ENCODE measurements around the gene RAB27A. TPM values are rescaled to one million over a fixed set of nuclear protein-coding genes. Genes with fewer than 3 reads are reported as not detected.
"Not testable (repeated sequence)": the region's sequence is repeated elsewhere in the genome, so short reads cannot be mapped to it uniquely, and the experiment has no call there.

The RAB27A gene
- total and polyA plus RNA-seq, 7 experiments from 2014 or later: 17.1 to 69.9 (median 20.7) TPM

DNA sequence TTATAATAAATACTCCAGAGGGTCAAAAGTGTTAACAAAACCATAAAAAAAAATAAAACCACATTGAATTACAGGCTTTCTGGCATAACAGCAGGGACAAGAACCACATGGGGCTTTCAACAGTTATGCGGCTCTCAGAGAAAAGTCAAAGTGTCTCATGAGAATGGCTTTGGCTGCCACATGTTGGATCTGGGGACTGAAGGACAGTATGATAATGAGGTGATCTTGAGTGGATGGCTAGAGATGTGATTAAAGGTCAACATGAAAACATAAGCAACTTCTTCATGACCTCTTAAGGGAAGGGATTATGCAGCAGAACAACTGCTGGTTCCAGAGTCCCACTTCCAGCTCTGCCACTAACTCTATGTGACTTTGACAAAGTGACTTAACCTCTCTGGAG lies 5.2 kb downstream of the RAB27A start:
- Mint-ChIP-seq H3K9me3 (no peaks in the 10 kb centered on the region), H3K4me1 (peaks cover 42 to 95% (median 91%) of the 10 kb centered on the region in 7 donors), H3K4me3 (peak overlapping the region in 1 of 10 donors; percentile 10), H3K27ac (peak overlapping the region in 6 of 9 donors; percentile 49 to 95 (median 76)), H3K36me3 (peaks cover 0 to 32% (median 0%) of the 10 kb centered on the region in 5 donors), H3K27me3 (no peaks in the 10 kb centered on the region)
- intact Hi-C loops (cut with micrococcal nuclease): loop anchor here in 1 of 2 donors (10.0 kb wide), 1 partner anchor 960 kb away; the partner anchor contains the start of gene RFX7
- DNase-seq (no peak), ATAC-seq (no peak)
- no peaks in the 10 kb centered on the region for H3K27me3 ChIP-seq (ENCODE audit: control insufficient read depth in 2 of 2, insufficient read depth in 2 of 2, low read length in 2 of 2)
- POLR2A ChIA-PET: no interaction called here
- no peaks in the 10 kb centered on the region for H3K9me3 ChIP-seq (ENCODE audit: control insufficient read depth in 2 of 3, low read length in 3 of 3)
- H3K27ac ChIP-seq (ENCODE audit: low read depth, low read length): no peak overlapping the region
- CTCF ChIA-PET: interaction anchor here (1.1 kb wide), 1 partner anchor 17 kb away, joined by 3 read pairs; no protein-coding TSS in a partner anchor
- H3K4me3 ChIP-seq (ENCODE audit: low read length): no peak overlapping the region
- H3K4me1 ChIP-seq (ENCODE audit: control insufficient read depth in 2 of 2, insufficient read depth in 2 of 2, low read length in 2 of 2): peaks cover 35 to 67% of the 10 kb centered on the region in 2 donors
- peaks cover 0 to 3% (median 0%) of the 10 kb centered on the region in 3 experiments for H3K36me3 ChIP-seq (ENCODE audit: control insufficient read depth in 2 of 3, insufficient read depth in 3 of 3, low read length in 3 of 3)

DNA sequence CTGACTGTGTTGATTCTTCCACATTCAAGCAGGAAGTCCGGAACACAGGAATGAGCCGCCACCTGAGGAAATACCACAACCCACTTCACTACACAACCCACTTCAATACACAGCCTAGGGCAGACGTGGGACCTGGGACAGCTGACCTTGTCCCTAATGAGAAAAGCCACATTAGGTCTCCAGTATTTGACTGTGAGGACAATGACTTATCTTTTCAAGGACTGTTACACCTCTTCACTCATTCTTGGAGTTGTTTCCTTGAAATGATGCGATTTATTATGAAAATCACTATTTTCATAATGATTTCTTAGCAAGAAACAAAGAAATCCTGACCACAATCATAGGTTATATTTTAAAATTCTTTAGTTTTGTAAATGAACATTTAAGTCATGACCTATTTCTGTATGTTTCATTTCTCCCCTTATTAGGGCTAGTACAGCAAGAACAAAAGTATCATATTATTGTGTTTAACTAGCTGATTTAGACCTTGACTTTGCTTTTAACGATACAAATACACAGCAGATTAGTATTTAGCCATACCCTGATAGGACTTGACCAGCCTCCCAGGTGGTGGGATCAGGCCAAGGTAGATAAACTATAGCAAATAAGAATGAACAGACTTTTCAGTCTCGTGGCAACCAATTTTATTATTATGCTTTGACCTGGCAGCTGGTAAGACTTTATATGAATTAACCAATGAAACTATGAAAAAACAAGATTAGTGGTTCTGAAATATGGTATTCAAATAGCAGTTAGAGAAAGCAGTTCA lies 6.0 kb downstream of the RAB27A start:
- POLR2A ChIA-PET: interaction anchor here (1.0 to 1.6 kb wide), 2 partner anchors 12 to 35 kb away, joined by 3 to 4 read pairs; no protein-coding TSS in a partner anchor
- Histone ChIP-seq H3K4me1 (ENCODE audit: control insufficient read depth in 2 of 2, insufficient read depth in 2 of 2, low read length in 2 of 2) (peaks cover 38 to 76% of the 10 kb centered on the region in 2 donors), H3K27me3 (ENCODE audit: control insufficient read depth in 2 of 2, insufficient read depth in 2 of 2, low read length in 2 of 2) (no peaks in the 10 kb centered on the region), H3K9me3 (ENCODE audit: control insufficient read depth in 2 of 3, low read length in 3 of 3) (no peaks in the 10 kb centered on the region), H3K36me3 (ENCODE audit: control insufficient read depth in 2 of 3, insufficient read depth in 3 of 3, low read length in 3 of 3) (no peaks in the 10 kb centered on the region), H3K4me3 (ENCODE audit: low read length) (peak overlapping the region; percentile 27), H3K27ac (ENCODE audit: low read depth, low read length) (no peak overlapping the region)
- ATAC-seq (no peak), DNase-seq (no peak)
- H3K27ac Mint-ChIP-seq: peak overlapping the region; percentile 6 to 95 (median 74)
- H3K9me3 Mint-ChIP-seq: no peaks in the 10 kb centered on the region
- intact Hi-C loops (cut with micrococcal nuclease): loop anchor here in 1 of 2 donors (2.0 to 10.0 kb wide), 2 partner anchors 29 to 961 kb away; partner anchors contain the start of gene RFX7
- CTCF ChIA-PET: no interaction called here
- H3K4me3 Mint-ChIP-seq: peak overlapping the region in 1 of 10 donors; percentile 31
- no peaks in the 10 kb centered on the region for H3K27me3 Mint-ChIP-seq
- peaks cover 0 to 32% (median 0%) of the 10 kb centered on the region in 5 donors for H3K36me3 Mint-ChIP-seq
- H3K4me1 Mint-ChIP-seq: peaks cover 46 to 100% (median 96%) of the 10 kb centered on the region in 7 donors

DNA sequence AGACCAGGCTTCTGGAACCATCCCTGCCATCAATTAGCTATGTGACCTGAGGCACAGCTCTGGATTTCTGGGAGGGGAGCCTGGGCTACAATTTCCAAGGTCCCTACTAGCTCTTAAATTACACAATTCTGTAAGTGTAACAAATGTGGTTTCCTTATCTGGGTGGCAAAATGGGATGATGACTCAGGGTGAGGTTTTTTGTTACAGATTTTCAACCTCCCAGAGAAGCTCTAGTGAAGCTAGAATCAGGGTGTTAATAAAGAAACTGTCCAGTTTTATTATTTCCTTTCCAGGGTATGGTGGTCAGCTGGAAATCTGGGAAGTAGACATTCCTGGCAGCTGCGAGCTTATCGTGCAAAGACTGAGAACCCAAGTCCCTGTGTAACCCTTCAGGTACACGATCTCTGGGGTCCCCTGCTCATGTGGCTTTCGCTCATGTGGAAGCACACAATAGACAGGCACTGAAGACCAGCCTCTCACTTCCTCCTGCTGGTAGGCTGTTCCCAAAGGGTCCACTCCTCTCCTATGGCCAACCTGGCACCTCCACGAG lies 7.3 kb downstream of the RAB27A start:
- Histone ChIP-seq H3K27ac (ENCODE audit: low read depth, low read length) (peak overlapping the region; percentile 11), H3K4me3 (ENCODE audit: low read length) (peak overlapping the region; percentile 27), H3K9me3 (ENCODE audit: control insufficient read depth in 2 of 3, low read length in 3 of 3) (no peaks in the 10 kb centered on the region), H3K36me3 (ENCODE audit: control insufficient read depth in 2 of 3, insufficient read depth in 3 of 3, low read length in 3 of 3) (no peaks in the 10 kb centered on the region), H3K27me3 (ENCODE audit: control insufficient read depth in 2 of 2, insufficient read depth in 2 of 2, low read length in 2 of 2) (no peaks in the 10 kb centered on the region), H3K4me1 (ENCODE audit: control insufficient read depth in 2 of 2, insufficient read depth in 2 of 2, low read length in 2 of 2) (peaks cover 37 to 83% of the 10 kb centered on the region in 2 donors)
- no peak for DNase-seq
- Mint-ChIP-seq H3K4me3 (peak overlapping the region in 2 of 10 donors; percentile 12 to 35), H3K9me3 (no peaks in the 10 kb centered on the region), H3K27me3 (no peaks in the 10 kb centered on the region), H3K27ac (peak overlapping the region; percentile 44 to 95 (median 76)), H3K4me1 (peaks cover 47 to 99% (median 93%) of the 10 kb centered on the region in 7 donors), H3K36me3 (peaks cover 0 to 29% (median 0%) of the 10 kb centered on the region in 5 donors)
- intact Hi-C loops (cut with micrococcal nuclease): loop anchor here in 1 of 2 donors (2.0 to 10.0 kb wide), 2 partner anchors 28 to 962 kb away; partner anchors contain the start of gene RFX7
- ChIA-PET POLR2A (interaction anchor here (1.0 to 1.6 kb wide), 4 partner anchors 11 to 34 kb away, joined by 3 to 11 read pairs (median 4); no protein-coding TSS in a partner anchor), CTCF (interaction anchor here (1.4 kb wide), 1 partner anchor 64 kb away, joined by 3 read pairs; no protein-coding TSS in a partner anchor)
- ATAC-seq: peak; percentile 56

DNA sequence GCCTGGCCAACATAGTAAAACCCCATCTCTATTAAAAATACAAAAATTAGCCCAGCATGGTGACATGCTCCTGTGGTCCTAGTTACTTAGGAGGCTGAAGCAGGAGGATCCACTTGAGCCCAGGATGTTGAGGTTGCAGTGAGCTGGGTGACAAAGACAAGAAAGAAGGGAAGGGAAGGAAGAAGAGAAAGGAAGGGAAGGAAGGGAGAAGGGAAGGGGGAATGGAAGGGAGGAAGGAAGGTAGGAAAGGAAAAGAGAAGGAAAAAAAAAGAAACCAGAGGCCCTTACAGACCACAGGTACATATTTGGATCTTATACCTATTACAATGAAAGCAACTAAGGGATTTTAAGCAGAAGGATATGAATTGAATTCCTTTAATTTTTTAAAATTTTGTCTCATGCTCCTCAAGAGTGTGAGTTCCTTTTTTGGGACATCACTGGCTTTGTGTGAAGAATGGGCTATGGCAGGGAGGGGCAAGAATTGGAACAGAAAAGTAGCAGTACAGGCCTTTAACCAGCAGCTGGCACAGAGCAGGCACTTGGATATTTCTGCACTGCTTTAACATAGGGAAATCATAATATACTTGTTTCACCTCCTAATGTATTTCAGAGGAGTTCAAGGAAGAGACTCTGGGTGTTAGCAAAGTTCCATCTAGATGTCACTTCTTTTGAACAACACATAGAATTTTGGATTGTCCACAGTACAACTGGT lies 7.9 kb downstream of the RAB27A start:
- no peaks in the 10 kb centered on the region for H3K27me3 ChIP-seq (ENCODE audit: control insufficient read depth in 2 of 2, insufficient read depth in 2 of 2, low read length in 2 of 2)
- peak overlapping the region; percentile 27 for H3K4me3 ChIP-seq (ENCODE audit: low read length)
- DNase-seq (no peak), ATAC-seq (peak; percentile 33)
- H3K27me3 Mint-ChIP-seq: no peaks in the 10 kb centered on the region
- peak overlapping the region; percentile 44 to 95 (median 83) for H3K27ac Mint-ChIP-seq
- H3K36me3 Mint-ChIP-seq: peaks cover 0 to 28% (median 0%) of the 10 kb centered on the region in 5 donors
- ChIA-PET CTCF (interaction anchor here (1.4 kb wide), 1 partner anchor 63 kb away, joined by 3 read pairs; no protein-coding TSS in a partner anchor), POLR2A (interaction anchor here (1.3 to 1.6 kb wide), 4 partner anchors 10 to 65 kb away, joined by 3 to 11 read pairs (median 4); no protein-coding TSS in a partner anchor)
- H3K4me3 Mint-ChIP-seq: peak overlapping the region in 1 of 10 donors; percentile 34
- H3K27ac ChIP-seq (ENCODE audit: low read depth, low read length): peak overlapping the region; percentile 22
- H3K36me3 ChIP-seq (ENCODE audit: control insufficient read depth in 2 of 3, insufficient read depth in 3 of 3, low read length in 3 of 3): no peaks in the 10 kb centered on the region
- H3K9me3 Mint-ChIP-seq: no peaks in the 10 kb centered on the region
- intact Hi-C loops (cut with micrococcal nuclease): loop anchor here in 1 of 2 donors (2.0 to 10.0 kb wide), 2 partner anchors 27 to 963 kb away; partner anchors contain the start of gene RFX7
- peaks cover 54 to 99% (median 95%) of the 10 kb centered on the region in 7 donors for H3K4me1 Mint-ChIP-seq
- peaks cover 44 to 87% of the 10 kb centered on the region in 2 donors for H3K4me1 ChIP-seq (ENCODE audit: control insufficient read depth in 2 of 2, insufficient read depth in 2 of 2, low read length in 2 of 2)
- H3K9me3 ChIP-seq (ENCODE audit: control insufficient read depth in 2 of 3, low read length in 3 of 3): no peaks in the 10 kb centered on the region

DNA sequence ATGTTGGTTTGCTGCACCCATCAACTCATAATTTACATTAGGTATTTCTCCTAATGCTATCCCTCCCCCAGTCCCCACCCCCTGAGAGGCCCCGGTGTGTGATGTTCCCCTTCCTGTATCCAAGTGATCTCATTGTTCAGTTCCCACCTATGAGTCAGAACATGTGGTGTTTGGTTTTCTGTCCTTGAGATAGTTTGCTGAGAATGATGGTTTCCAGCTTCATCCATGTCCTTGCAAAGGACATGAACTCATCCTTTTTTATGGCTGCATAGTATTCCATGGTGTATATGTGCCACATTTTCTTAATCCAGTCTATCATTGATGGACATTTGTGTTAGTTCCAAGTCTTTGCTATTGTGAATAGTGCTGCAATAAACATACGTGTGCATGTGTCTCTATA lies 9.0 kb downstream of the RAB27A start:
- Mint-ChIP-seq H3K4me1 (peaks cover 46 to 99% (median 91%) of the 10 kb centered on the region in 7 donors), H3K4me3 (peak overlapping the region in 1 of 10 donors; percentile 63), H3K27ac (peak overlapping the region in 7 of 9 donors; percentile 41 to 95 (median 83)), H3K36me3 (peaks cover 0 to 21% (median 0%) of the 10 kb centered on the region in 5 donors)
- not testable (repeated sequence) for H3K27me3 Mint-ChIP-seq; H3K27me3 ChIP-seq (ENCODE audit: control insufficient read depth in 2 of 2, insufficient read depth in 2 of 2, low read length in 2 of 2); DNase-seq; H3K9me3 Mint-ChIP-seq; H3K27ac ChIP-seq (ENCODE audit: low read depth, low read length); ATAC-seq; H3K36me3 ChIP-seq (ENCODE audit: control insufficient read depth in 2 of 3, insufficient read depth in 3 of 3, low read length in 3 of 3); H3K4me3 ChIP-seq (ENCODE audit: low read length); H3K9me3 ChIP-seq (ENCODE audit: control insufficient read depth in 2 of 3, low read length in 3 of 3)
- peaks cover 43 to 88% of the 10 kb centered on the region in 2 donors for H3K4me1 ChIP-seq (ENCODE audit: control insufficient read depth in 2 of 2, insufficient read depth in 2 of 2, low read length in 2 of 2)
- ChIA-PET CTCF (interaction anchor here (0.9 kb wide), 1 partner anchor 11 kb away, joined by 3 read pairs; no protein-coding TSS in a partner anchor), POLR2A (interaction anchor here (1.3 to 1.5 kb wide), 2 partner anchors 13 to 64 kb away, joined by 3 to 6 read pairs; no protein-coding TSS in a partner anchor)
- intact Hi-C loops (cut with micrococcal nuclease): loop anchor here (1.0 to 10.0 kb wide), 3 partner anchors 9 to 964 kb away; partner anchors contain the start of genes RAB27A (in 1 of the 2) and RFX7 (in 1 of the 2)
